GM12873 (cell line): Measurements from ENCODE around the gene ARHGAP26.

Source experiments
- CTCF ChIP-seq: IDR thresholded peaks from 2 replicates; pipeline ENCODE4 v1.5.1; 2012; ENCODE audit warnings: low read depth, mild to moderate bottlenecking, moderate library complexity, low read length, control low read depth; ENCODE audit not compliant: insufficient read depth; ENCODE audit errors: missing control alignments

Gene ARHGAP26

DNA sequence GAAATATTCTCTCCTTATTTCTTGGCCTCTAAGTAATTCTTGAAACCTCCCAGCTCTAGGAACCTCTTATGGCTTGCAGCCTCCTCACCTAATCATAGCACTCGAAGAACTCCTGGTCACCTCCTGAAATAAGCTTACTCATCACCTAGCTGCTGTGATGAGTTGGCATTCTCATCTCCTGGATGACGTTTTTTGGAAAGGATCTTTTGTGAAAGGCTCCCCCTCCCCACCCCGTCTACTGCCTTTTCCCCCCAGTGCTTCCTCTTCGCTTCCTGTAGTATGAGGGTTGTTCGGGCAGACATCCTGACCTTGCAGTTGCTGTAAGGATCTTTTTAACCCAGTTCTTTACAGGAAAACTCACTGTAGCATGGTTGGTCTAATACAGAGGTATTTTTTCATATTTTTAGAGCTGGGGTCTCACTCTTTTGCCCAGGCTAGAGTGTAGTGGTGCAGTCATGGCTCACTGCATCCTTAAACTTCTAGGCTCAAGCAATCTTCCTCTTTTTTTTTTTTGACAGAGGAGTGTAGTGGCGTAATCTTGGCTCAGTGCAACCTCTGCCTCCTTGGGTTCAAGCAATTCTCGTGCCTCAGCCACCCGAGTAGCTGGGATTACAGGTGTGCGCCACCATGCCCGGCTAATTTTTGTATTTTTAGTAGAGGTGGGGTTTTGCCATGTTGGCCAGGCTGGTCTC is 41.8 kb downstream of the ARHGAP26 start:
- no peak for TF ChIP-seq CTCF

GRCh38 chr5:142813220-142813619 is 43.0 kb downstream of the ARHGAP26 start:
- TF ChIP-seq CTCF, result no peak

DNA sequence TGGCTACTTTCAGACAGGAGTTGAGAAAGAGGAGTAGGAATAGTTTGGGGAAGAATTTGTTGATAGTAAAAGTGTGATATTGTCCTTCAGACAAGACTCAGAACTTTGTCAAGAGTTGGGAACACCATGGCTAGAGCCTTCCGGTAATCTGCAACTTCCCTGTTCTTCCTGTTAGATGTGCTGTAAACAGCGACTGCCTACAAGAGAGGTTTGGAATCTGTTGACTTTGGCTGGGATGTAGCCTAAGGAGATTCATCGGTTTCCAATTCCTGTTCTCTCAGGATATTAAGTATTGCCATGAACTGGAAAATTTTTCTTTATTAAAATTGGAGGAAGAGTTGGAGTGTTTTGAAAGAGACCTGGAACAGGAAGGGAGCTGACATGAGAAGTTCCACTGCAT is 43.9 kb downstream of the ARHGAP26 start:
- TF ChIP-seq CTCF, result no peak

DNA sequence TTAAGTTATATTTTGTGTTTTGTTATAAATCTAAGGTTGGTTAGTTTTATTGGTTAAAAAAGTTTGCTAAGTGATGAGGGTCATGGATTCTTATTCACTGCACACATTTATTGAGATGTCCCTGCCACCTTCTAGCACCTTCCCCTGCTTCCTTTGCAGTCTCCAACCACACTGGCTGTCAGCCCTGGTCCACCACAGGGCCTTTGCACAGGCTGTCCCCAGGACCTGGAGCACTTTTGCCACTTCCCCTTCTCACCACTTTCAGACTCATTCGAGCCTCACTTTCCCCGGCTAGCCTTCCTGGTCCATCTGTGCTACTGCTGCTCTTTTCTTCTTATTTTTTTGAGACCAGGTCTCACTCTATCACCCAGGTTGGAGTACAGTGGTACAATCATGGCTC is 45.3 kb downstream of the ARHGAP26 start:
- no peak for TF ChIP-seq CTCF

GRCh38 chr5:142816531-142817430 is 46.6 kb downstream of the ARHGAP26 start:
- no peak for TF ChIP-seq CTCF

DNA sequence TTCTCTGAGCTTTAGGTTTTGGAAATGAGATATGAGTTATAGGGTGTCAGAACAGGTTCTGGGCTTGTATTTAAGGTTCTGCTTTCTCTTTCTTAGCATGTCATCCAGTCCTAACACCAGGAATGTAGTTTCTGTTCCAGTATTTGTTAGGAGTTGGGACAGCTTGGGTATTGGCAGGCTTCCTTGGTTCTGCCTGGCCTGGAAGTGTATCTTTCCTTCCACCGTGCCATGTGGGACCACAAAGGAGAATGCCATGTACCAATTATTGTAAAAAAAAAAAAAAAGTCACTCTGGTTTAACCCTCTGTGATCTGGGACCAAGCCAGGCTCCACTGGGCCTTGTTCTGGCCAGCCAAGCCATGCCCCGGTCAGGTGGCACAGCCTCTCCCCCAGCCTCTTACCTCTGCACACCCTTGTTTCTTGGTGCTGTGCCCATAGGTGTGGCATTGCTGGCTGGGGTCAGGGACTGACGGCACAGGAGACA is 47.8 kb downstream of the ARHGAP26 start:
- no peak for TF ChIP-seq CTCF

DNA sequence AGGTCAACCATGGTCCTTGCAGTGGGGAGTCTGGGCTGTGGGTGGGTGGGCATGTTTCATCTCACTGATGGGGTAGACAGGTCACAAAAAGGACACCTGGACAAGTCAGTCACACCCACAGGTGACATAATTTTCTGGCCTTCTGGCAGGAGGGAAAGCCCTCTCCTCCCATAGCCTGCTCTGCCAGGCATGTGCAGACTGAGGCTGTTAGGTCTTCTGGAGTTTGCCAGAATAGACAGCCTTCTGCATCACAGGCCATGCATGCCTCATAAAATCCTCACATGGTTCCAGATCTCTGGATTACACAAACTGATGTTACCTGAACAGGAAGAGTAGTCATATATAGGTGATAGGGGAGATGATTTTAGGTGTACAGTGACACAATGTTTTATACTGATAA is 49.1 kb downstream of the ARHGAP26 start:
- no peak for TF ChIP-seq CTCF
